GM18867 (cell line): Measurements from ENCODE around the gene HESX1.

Experiments used
- ATAC-seq: cut with Tn5 transposase; IDR thresholded peaks from one replicate; pipeline ENCODE4 v1.9.1; 2021; ENCODE audit warnings: mild to moderate bottlenecking, moderate library complexity; ENCODE audit not compliant: unreplicated experiment

The HESX1 gene

DNA sequence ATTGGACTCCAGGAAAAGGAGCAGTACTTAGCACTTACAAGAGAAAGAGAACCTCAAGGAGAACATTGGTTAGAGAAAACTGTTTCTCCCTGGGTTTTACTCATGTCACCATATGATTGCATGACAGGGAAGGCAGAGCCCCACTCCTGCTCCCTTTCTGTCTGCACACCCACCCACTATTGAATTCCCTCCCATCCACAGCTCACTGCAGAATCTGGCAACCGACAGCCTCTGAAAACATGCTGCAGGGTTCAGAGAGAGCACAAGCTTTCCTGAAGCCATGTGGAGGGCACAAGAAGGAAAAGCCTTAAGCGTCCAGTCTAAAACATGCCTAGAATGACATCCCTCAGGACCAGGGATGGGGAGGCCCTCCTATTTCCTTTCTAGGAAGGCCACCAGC is 31.6 kb downstream of the HESX1 start:
- no peak for ATAC-seq

DNA sequence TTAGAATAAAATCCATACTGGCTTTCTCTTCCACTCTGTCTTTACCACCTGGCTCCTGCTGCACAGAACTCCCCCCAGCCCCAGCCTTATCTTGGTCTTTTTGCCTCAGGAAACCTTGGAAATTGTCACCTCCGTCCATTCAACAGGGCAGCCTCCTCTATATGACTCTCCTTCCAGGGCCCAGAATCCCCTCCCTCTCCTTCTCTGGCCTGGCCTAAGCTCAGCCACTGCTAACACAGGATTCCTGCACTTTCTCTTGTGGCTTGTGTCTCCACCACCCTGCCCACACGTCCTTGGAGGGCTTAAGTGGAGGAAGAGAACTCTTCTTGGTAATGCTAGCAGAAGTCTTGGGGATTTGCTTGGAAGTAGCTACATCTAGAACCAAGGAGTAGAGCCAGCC is 33.1 kb downstream of the HESX1 start:
- ATAC-seq, result no peak

DNA sequence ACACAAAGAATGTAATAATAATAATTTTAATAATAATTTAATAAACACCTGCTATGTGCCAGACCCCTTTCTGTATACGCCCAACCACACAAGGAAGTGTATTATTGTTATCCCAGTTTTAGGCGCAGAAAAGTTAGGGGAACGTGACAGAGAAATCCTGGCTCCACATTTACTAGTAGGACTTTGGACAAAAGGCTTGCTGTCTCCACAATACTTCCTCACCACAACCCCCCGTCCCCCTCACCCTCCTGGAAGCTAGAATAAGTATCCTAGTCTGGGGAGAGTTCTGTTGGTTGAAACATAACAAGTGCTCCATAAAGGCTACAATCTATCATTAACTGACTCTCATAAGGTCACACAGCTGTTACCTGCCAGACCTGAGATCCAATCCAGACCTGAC is 34.1 kb downstream of the HESX1 start:
- no peak for ATAC-seq

DNA sequence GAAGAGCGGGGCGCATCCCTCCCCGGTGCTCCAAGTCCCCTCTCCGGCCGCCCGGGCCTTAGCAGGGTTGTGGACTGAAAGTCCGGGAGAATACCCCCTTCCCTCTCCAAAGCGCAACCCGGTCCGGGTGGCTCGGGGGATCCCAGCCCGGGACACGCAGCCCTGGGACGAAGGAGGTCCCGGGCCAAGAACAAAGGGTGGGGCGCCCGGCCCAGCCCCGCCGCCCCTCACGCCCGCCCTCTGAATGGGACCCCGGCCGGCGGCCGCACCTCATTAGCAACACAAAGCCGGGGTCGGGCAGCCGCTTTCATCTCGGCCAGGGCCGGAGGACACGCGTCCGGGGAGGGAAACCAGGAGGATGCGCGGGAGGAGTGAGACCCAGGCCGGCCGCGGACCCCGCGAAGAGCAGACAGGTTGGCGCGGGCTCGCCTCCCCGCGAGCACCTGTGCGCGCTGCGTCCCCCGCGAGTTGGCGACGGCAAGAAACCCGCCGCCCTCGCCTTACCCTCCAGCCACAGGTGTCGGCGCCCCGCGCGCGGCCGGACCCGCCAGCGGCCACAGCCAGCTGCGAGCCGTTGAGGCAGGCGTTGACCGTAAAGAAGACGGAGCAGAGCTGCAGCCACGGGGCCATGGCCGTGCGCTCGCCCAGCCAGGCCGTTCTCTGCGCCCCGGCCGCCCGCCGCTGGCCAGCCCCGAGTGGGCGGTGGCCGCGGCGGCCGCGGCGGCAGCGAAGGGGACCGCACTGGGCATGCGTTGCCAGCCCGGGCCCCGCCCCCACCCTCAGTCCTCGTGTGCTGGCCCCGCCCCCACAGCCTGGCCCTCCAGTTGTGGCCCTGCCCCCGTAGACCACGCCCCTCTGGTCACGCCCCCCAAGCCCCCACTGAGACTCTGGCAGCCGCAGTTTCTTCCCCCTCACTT is 34.9 kb downstream of the HESX1 start, which contains the start of gene IL17RD:
IL17RD (minus strand) TSS at position 697 of the 917 bp plus-strand sequence; CDS start at position 630, 67 bp downstream.
- ATAC-seq, result peak; percentile 52

DNA sequence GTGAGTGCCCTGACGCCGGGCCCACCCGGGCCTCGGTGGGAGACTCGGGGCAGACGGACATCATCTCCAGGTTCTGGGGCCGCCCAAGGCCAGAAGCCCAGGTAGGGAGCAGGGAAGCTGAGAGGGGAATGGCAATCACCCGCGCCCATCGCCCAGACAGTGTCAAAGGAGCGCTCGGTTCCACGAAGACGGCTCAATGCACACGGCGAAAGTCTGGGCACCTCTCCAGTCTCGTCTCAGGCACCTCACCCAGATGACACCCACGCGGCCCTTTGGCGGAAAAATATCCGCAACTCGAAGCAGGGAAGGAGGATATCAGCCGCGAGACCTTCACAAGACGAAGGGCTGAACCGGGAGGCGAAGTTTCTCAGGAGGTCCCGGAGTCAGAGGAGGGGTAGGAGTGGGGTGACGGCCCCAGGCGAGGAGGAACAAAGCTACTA is 35.5 kb downstream of the HESX1 start:
- no peak for ATAC-seq

DNA sequence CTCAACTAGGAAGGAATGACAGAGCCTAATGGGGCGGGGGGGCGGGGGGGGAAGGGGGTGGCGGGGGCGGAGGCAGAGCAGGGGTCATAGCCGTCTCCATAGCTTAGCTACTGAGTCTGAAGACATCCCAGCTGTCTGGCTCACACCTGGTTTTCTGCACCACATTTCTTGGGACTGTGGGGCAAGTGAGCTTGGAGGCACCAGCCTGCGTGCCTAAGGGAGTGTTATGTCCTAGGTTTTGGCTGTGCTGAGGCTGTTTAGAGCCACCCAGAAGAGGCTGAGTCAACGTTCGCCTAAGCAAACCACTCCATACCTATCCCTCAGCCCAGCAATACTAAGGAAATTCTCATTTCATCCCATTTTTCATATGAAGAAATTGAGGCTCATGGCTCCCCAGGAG is 36.0 kb downstream of the HESX1 start:
- ATAC-seq, result no peak

DNA sequence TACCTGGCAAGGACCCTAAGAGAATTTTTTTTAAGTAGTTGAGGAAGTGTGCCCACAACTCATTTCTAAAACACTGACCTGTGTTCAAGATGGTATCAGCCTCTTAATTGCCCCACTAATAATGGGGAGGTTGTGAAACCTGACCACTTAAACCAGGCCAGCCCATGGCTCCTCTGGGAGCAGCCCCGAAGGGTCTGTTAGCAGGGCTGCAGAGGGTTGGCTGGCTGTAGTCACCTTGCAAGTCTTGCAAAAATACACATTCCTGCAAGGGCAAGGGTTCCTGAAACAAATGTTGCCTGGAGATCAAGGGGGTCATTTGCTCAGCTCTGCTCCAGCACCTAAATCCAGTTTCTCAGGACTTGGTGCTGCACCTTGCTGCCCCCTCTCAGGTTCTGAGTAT is 37.9 kb downstream of the HESX1 start:
- ATAC-seq, result no peak

DNA sequence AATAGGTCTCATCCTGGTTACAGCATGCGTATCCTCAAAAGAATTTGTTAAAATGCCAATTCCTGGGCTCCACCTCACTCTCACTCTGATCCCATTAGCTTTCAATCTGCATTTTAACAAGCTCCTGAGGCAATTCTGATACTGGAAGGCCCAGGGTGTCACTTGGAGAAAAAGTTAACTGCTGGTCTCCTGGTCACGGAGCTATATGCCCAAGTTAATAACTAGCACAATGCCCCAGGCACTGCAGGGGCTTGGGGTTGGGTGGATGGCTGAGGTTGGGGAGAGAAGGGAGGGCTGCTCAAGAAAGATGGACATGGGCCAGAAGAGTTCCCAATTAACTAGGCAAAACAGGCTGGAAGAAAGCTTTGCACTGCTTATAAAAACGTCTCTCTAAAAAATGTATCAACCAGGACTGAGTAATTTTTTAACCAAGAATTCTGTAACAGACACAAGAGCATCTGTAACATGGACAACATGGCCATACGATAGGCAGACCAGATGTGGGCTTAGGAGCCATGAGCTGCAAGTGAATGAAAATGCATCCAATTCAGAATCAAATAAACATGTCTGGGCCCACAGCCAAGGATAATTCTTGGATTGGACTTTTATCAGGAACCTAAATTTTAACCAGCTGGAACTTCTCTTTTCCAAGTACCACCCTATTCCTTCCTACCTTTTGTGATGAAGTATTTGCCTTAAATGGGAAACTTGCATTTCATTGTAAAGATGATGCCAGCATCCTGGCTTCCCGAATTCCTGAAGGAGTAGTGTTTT is 38.8 kb downstream of the HESX1 start:
- no peak for ATAC-seq

DNA sequence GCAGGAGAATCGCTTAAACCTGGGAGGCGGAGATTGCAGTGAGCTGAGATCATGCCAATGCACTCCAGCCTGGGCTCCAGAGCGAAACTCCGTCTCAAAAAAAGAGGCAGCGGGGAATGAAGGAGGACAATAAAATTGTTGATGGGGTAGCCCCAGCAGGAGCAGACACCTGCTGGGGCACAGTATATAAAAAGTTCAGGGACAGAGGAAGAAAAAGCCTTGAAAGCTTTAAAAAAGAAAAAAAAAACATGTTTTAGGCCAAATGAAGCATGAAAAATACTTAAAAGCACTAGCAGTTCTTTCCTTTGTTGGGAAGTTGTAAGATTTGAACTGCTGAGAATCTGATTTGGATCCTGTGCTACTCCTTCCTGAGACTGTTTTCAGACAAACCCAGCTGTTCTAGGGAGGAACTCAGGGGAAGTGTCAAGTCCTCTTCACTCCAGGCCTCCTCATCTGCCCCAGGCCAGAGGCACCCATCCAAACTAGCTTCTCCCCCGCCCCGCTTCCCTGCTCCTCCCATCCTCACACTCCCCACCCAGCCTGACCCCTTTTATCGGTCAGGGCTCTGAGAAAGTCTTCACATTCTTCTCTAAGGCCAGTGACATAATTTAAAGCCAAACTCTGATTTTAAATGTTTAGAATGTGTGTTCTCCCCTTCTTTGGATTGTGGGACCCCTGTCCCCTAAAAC is 39.6 kb downstream of the HESX1 start:
- ATAC-seq, result no peak

DNA sequence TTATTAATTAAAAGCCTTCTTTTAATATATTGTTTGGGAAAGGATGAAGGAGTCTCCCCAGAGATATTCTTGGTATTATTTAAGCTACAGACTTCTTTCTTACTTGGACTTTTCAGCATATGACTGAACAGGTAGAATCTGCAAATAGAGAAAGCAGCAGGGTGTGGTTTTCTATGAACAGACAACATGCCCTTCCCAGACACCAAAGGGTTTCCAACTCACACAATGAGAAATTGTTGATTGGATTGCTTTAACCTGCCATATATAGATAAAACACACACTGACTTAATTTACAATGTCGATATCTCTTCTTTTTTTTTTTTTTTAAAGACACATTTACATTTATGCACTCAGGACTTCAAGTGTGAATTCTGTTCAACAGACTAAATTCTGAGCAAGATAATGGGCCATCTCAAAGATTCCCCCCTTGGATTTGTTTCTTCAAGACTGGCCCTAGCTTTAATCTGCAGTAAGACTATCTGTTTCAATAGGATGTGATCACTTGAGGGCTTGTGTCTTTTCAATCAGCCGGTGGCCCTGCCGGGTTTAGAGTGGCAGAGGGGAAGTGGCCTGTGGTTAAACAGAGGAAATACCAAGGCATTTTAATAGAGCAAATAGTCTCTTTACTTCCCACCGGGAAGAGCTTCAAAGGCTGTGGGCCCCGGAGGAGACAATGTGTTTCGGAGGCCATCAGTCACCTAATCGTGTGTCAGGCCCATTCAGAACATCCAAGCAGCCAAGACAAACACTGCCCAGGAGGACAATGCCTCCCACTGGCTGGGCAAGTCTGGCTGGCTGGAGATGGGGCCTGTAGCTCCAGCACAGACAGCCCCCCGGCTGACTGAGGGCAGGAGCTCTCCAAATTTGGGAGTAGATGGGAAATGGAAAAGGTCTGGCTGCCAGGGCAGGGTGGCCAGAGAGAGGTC is 40.7 kb downstream of the HESX1 start:
- ATAC-seq, result no peak

DNA sequence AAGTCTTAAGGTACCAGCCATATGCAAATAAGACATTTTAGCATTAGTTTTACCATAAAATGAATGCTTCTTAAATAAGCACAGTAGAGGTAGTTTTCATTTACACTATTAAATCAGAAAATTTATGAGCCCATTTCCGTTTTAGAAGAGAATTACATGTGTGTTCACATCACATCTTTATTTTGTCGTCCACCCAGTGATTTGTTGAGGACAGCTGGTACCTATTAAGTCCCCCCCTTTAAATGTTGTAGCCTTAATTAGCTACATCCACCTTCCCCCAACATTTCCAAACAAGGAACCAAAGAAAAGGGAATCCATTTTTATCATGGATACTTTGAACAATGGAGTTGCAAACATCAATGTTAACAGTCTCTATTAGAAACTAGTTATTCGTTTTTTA is 41.5 kb downstream of the HESX1 start:
- no peak for ATAC-seq

DNA sequence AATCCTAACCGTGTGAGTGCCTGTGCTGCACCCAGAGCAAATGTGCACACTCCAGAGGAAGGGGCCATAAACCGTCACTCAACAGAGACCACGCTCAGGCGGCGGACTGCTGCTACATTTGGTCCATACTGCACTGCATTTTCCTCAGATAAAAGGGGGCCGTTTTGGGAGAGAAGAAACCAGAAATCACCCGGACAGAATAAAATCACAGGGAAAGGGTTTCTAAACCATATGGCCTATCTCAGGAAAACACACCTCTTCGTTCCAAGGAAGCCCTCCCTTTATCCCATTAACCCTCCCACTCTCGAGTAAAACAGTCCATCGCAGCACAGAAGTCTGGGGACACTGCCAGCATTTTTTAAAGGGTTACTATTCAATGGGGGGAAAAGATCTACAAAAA is 42.2 kb downstream of the HESX1 start:
- ATAC-seq, result no peak

DNA sequence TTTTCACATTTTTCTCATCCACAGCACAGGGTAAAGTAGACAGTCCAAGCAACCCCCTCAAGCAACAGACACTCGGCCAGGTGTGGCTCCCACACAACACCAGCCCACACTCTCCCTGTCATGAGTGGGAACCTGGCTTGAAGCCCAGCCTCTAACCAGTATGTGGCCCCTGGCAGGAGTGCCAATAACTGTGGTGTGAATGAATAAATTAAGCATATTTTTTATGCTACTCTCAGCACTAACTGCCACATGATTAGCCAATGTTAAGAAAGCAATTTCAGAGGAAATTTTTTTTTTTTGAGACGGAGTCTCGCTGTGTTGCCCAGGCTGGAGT is 44.5 kb downstream of the HESX1 start:
- ATAC-seq, result no peak

DNA sequence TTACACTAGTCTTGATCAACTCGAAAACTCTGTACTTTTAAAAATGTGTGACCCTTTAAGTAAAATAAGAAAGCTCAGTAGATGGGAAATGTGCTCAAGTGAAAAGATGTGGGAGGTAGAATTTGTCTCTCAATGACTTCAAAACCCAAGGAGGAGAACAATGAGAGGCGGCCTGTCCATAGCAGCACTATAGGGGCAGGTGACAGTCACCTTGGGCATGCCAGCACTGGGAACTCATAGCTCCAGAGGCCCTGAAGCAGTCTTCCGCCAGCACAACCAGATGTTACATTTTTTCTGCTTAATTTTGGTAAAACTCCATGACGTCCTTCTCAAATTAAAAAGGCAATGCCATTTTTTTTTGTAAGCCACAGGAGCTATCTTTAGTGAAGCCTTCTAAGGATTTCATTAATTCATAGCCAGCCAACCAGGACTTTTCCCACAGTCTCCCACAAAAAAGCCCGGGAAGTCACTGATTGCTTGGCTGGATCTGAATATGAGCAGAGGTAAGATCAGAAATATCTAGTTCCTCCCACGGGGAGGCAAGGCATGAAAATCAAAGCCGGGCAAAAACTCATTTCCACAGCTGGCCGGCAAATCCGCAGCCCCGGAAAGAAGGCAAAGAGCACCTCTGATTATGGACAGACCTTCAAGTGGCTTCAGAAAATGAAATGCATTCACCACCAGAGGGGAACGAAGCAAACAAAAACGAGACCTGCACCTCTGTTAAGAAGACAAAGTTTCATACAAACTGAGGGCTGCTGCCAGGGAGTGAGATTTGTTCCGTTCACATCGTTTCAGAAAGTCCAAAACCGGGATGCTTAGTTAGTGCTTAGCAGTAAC is 45.1 kb downstream of the HESX1 start:
- no peak for ATAC-seq

DNA sequence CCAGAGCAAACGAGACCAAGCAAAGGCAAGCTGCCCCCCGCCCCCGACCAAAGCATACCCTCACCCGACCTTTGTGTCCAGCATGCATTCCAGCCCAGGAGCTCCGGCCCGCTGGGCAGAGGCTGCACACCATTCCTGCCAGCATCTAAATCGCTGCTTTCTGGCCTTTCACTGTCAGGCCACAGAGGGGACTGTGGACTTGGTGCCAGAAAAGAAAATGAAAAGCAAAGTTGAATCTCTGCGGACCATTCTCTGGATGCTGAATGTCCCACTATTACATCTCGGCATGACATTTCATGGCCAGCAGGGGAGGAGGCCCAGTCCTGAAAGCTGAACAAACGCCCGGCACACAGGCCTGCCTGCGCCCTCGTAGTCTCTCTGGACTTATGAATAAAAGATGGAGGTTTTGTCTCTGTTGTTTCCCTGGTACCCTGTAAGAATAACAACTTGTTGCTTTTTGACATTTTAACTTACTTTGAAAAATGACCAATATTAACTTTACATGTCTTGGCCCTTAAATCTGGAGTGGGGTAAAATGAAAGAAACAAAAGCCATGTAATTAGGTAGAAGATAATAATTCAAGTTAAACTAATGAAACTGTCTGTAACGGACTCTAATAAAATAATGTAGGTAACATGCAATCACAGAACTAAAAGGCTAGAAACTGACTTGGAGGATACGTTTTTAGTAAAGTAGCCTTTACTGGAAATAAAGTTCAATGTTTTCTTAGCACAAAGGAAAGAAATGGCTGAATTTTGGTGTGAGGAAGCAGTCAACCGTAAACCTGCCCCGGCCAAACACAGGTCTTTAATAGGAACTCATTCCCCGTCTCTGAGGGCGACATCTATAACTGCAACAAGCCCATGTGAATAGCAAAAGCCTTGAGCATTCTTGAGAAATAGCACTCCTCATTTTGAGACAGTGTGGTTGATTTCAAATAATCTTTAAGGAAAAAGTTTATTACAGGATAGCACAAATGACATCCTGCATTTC is 47.3 kb downstream of the HESX1 start:
- no peak for ATAC-seq

DNA sequence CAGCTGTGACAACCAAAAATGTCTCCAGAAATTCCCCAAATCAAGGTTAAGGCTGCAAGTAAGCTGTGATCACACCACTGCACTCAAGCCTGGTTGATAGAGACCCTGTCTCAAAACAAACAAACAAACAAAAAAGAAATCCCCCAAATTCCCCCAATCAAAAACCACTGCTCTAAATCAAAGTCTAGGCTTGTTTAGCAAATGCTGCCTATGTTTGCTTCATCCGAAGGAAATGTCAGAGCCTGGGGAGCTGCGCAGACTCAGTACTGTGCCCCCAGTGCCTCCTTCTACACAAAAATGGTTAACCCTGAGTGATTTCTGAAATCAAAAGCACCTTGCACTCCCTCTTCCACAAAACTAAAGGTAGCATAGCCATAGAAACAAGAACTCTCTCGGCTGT is 48.0 kb downstream of the HESX1 start:
- no peak for ATAC-seq

DNA sequence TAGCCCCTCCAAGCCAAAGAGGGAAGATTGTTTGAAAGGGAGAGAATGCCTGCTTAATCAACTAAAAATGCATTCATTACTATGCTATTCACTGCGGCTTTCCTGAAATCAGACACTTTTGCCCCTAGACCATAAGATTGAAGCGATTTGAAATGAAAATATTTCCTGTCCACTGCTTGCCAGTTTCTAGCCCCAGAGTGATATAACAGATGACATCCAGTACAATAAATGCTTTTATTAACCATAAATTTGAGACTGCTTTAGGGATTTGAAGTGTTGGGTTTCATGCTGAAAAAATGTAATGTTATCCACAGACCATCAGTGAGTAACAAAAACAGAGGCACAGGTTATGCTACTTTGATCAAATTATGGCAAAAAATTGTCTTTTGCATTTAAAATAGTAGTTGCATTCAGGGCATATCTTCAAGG is 48.7 kb downstream of the HESX1 start:
- ATAC-seq, result no peak

DNA sequence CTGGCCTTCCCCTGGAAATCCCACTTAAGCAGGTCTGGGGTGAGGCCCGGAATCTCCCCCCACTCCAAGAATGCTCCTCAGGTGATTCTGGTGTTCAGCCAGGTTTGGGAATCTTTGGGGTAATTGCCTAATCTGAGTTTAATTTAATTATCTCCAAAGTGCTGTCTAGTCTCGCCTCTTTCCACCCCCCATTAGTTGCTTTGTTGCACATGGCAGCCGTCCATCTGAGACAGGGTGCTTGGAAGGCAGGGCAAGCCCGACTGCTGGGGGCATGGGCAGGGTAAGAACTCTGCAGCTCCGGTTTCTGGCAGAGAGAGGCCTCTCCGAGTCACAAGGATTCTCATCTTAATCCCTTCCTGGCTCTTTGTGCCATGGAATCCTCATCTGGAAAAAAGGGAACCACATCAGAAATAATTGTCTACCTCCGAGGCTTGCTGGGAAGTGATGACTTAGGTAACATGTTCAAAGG is 49.6 kb downstream of the HESX1 start:
- no peak for ATAC-seq
